Immature natural killer cell (primary cell): ENCODE data around the gene RNF112. TPM values are rescaled to one million over a fixed set of nuclear protein-coding genes. Genes with fewer than 3 reads are reported as not detected.
"Not testable (repeated sequence)": the region's sequence is repeated elsewhere in the genome, so short reads cannot be mapped to it uniquely, and the experiment has no call there.

Experiments
- DNase-seq, 3 donors: peaks; one replicate each; pipeline ENCODE4 v3.0.0; 2022; ENCODE audit warnings: mixed read lengths in 1 of 3
- H3K27ac Mint-ChIP-seq, 6 donors: one replicate each; pipeline ENCODE4 v1.8.0; 2020; ENCODE audit warnings: mixed read lengths in 6 of 6, mild to moderate bottlenecking in 5 of 6, inconsistent platforms in 4 of 6, moderate library complexity in 3 of 6
- H3K27me3 Mint-ChIP-seq, 3 donors: one replicate each; pipeline ENCODE4 v1.8.0; 2020 to 2021; ENCODE audit warnings: low read depth in 3 of 3, mild to moderate bottlenecking in 3 of 3, mixed read lengths in 3 of 3, moderate library complexity in 3 of 3, inconsistent platforms in 1 of 3
- H3K36me3 Mint-ChIP-seq, 3 donors: one replicate each; pipeline ENCODE4 v1.8.0; 2020; ENCODE audit warnings: mixed read lengths in 3 of 3, inconsistent platforms in 2 of 3, mild to moderate bottlenecking in 2 of 3
- H3K4me1 Mint-ChIP-seq, 2 donors: one replicate each; pipeline ENCODE4 v1.8.0; 2020; ENCODE audit warnings: inconsistent platforms in 2 of 2, mild to moderate bottlenecking in 2 of 2, mixed read lengths in 2 of 2, moderate library complexity in 1 of 2
- H3K4me3 Mint-ChIP-seq, 5 donors: one replicate each; pipeline ENCODE4 v1.8.0; 2020; ENCODE audit warnings: mild to moderate bottlenecking in 5 of 5, mixed read lengths in 5 of 5, inconsistent platforms in 3 of 5, moderate library complexity in 3 of 5
- H3K9me3 Mint-ChIP-seq, 6 donors: one replicate each; pipeline ENCODE4 v1.8.0; 2020; ENCODE audit warnings: mild to moderate bottlenecking in 6 of 6, mixed read lengths in 6 of 6, inconsistent platforms in 4 of 6, moderate library complexity in 3 of 6
- polyA plus RNA-seq, 3 donors: library from polyadenylated mRNA; unstranded; fragments of 300-500 nt; fragmentation: Illumina TruSeq; gene quantifications; one replicate each; pipeline ENCODE4 v1.2.3, GENCODE V29; 2021

Gene RNF112
- polyA plus RNA-seq, 3 donors from 2014 or later = not detected

- Mint-ChIP-seq H3K27ac (peak overlapping the region in 1 of 6 donors; percentile 34), H3K4me1 (peaks cover 37 to 39% of the 10 kb centered on the region in 2 donors), H3K4me3 (no peak overlapping the region), H3K36me3 (no peaks in the 10 kb centered on the region), H3K27me3 (peaks cover 0 to 2% (median 1%) of the 10 kb centered on the region in 3 donors), H3K9me3 (no peaks in the 10 kb centered on the region)
- no peak for DNase-seq
These were observed 49.7 kb downstream of the RNF112 start for GRCh38 chr17:19460700-19461099.

GRCh38 chr17:19461116-19461515, 50.1 kb downstream of the RNF112 start:
- Mint-ChIP-seq H3K9me3 (no peaks in the 10 kb centered on the region), H3K4me3 (no peak overlapping the region), H3K36me3 (no peaks in the 10 kb centered on the region), H3K27me3 (peaks cover 0 to 3% (median 2%) of the 10 kb centered on the region in 3 donors), H3K4me1 (peaks cover 37 to 39% of the 10 kb centered on the region in 2 donors), H3K27ac (peak overlapping the region in 1 of 6 donors; percentile 34)
- no peak for DNase-seq

- DNase-seq = no peak
- Mint-ChIP-seq H3K4me1 (peaks cover 37 to 39% of the 10 kb centered on the region in 2 donors), H3K27me3 (peaks cover 0 to 3% (median 2%) of the 10 kb centered on the region in 3 donors), H3K4me3 (no peak overlapping the region), H3K27ac (peak overlapping the region in 3 of 6 donors; percentile 16 to 46 (median 19)), H3K9me3 (no peaks in the 10 kb centered on the region), H3K36me3 (no peaks in the 10 kb centered on the region)
These were observed 50.6 kb downstream of the RNF112 start for GRCh38 chr17:19461681-19462080.

GRCh38 chr17:19462456-19463035, 51.5 kb downstream of the RNF112 start:
- Mint-ChIP-seq H3K27ac (peak overlapping the region; percentile 63 to 90 (median 82)), H3K4me3 (peak overlapping the region; percentile 45 to 76 (median 62)), H3K4me1 (peaks cover 37 to 39% of the 10 kb centered on the region in 2 donors)
- not testable (repeated sequence) for DNase-seq, H3K9me3 Mint-ChIP-seq, H3K36me3 Mint-ChIP-seq, H3K27me3 Mint-ChIP-seq

GRCh38 chr17:19464031-19465026, 53.3 kb downstream of the RNF112 start:
- no peaks in the 10 kb centered on the region for H3K9me3 Mint-ChIP-seq
- H3K27ac Mint-ChIP-seq = peak overlapping the region; percentile 16 to 89 (median 62)
- peaks cover 37 to 39% of the 10 kb centered on the region in 2 donors for H3K4me1 Mint-ChIP-seq
- peaks cover 0 to 3% (median 2%) of the 10 kb centered on the region in 3 donors for H3K27me3 Mint-ChIP-seq
- H3K36me3 Mint-ChIP-seq = no peaks in the 10 kb centered on the region
- H3K4me3 Mint-ChIP-seq = peak overlapping the region in 3 of 5 donors; percentile 54 to 71 (median 64)
- DNase-seq = no peak

Other genes with a start within 250 kb of the RNF112 start
- 1 to 10 TPM in 1 of 3 donors, under 1 TPM in 1, not detected in 1; 0.84 to 8.1 TPM for gene EPN2, start 173.9 kb upstream of the RNF112 start, polyA plus RNA-seq
- 1 to 10 TPM; 2.5 to 4.4 (median 2.5) TPM for gene B9D1, start 48.5 kb upstream of the RNF112 start, polyA plus RNA-seq
- 10 to 100 TPM in 1 of 3 donors, 1 to 10 TPM in 2; 3.4 to 23.0 (median 7.3) TPM for gene MAPK7, start 32.7 kb upstream of the RNF112 start, polyA plus RNA-seq
- gene MFAP4, start 24.0 kb upstream of the RNF112 start, polyA plus RNA-seq = under 1 TPM in 1 of 3 donors, not detected in 2; 0.18 TPM
- under 1 TPM in 1 of 3 donors, not detected in 2; 0.14 TPM for gene SLC47A1, start 122.6 kb downstream of the RNF112 start, polyA plus RNA-seq
- 10 to 100 TPM; 19.8 to 37.4 (median 32.9) TPM for gene ALDH3A2, start 237.5 kb downstream of the RNF112 start, polyA plus RNA-seq